ELF-1 (cell line): ENCODE results near the gene ACTBL2.
"Not testable (repeated sequence)": the region's sequence is repeated elsewhere in the genome, so short reads cannot be mapped to it uniquely, and the experiment has no call there.

Source experiments
- DNase-seq: peaks from one replicate; pipeline ENCODE4 v3.0.0-alpha.2; 2016; ENCODE audit warnings: low read depth, low spot score

The ACTBL2 gene

GRCh38 chr5:57494104-57495098 lies 11.8 kb upstream of the ACTBL2 start:
- DNase-seq: peak; percentile 71

GRCh38 chr5:57493034-57493433 lies 10.4 kb upstream of the ACTBL2 start:
- no peak for DNase-seq

DNA sequence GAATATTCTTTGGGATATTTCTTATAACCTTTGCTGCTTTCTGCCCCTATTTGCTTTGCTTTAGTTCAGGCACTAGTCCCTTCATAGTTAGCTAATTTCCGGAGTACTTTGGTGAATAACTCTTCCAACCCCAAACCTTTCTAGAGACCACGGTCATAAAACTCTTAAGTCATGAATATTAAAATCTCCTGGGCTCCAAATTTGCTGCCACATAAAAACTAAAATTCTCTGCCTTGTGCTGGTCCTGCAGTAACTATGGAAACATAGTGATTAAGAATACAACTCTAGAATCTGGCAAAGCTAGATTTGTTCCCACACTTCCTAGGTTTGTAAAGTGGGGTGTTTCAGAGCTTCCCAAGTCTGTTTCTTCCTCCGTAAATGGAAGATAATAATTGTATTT lies 10.0 kb upstream of the ACTBL2 start:
- DNase-seq: no peak

- DNase-seq: no peak
These were observed 8.9 kb upstream of the ACTBL2 start for GRCh38 chr5:57491369-57491965.

GRCh38 chr5:57488215-57488955 lies 5.8 kb upstream of the ACTBL2 start:
- DNase-seq: peak; percentile 34

DNA sequence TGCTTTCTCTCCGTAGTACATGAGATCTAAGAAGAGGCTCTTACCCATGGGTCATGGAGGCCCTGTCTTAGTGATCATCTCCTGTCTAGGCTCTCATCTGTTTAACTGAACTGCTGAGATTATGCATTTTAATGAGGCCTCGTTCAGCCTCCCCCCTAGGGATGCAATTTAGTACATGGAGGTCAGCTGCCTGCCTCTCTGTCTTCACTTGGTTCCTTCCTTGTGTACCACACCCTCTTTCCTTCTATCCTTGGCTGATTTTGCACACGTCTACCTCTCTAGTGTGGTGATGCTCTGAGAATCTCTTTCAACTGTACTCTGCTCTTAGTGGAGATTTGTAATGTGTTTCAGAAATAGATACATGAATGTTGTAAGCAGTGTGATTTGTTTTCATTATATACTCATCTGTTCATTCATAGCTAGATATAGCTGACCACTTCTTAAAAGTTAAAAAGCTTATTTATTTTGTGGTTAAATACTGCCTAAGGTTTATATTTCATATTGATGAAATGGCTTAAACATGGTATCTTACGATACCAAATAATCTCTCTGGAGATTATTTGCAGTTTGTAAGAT lies 3.5 kb upstream of the ACTBL2 start:
- DNase-seq: no peak

GRCh38 chr5:57478826-57479225 lies 3.8 kb downstream of the ACTBL2 start:
- no peak for DNase-seq

DNA sequence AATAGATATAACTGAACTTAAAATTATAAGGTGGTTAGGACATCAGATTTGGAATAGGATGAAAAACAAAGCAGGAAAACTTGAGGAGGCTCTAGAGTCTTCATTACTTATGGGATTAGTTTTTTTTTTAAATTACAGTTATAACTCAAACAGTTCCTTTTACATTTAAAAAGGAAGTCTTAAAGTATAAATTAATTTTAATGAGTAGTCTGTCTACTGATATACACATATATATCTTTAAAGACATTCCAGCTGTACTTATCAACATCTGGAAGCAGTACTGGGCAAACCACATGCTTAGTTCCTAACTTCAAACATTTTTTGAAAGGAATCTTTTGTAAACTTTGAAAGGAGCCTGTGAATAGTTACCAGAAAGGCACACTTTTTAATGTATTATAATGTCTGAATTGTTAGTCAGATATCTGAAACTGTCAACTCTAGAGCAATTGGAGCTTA lies 6.0 kb downstream of the ACTBL2 start:
- DNase-seq: no peak

GRCh38 chr5:57470339-57470738 lies 12.3 kb downstream of the ACTBL2 start:
- DNase-seq: no peak

GRCh38 chr5:57468481-57469163 lies 14.0 kb downstream of the ACTBL2 start:
- DNase-seq: no peak

DNA sequence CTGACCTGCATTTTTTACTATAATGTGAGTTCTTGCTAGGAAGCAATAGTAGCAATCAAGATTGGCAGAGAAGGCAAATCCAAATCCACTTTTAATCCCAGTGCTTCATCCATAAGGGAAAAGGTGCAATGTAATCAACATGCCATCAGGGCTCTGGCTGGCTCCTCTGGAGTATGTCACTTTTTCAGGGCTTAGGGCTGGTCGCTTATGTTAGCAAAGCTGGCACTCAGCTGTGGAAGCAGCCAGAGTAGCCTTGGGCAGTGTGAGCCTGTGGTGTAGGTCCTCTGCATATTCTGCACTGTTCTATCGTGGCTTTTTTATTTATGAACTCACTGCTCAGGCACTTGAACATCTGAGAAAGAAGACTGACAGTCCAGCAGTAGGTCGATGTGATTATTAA lies 16.1 kb downstream of the ACTBL2 start:
- no peak for DNase-seq

- DNase-seq: not testable (repeated sequence)
These were observed 22.6 kb downstream of the ACTBL2 start for GRCh38 chr5:57460056-57460455.

DNA sequence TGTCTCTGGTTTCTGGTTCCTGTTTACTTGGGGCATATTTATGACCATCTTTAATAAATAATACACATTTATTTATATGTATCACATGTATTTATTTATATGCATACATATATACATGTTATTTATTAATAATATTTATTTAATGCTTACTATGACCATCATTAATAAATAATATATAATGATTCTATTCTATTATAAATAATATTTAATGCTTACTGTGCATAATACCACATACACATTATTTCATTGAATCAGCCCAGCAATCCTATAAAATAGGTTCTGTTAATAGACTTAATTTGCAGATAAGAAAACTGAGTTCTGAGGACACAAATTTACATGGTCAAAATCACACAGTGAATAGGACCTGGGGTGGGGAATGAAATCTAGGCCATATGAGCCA lies 24.2 kb downstream of the ACTBL2 start:
- no peak for DNase-seq

GRCh38 chr5:57456531-57457135 lies 26.0 kb downstream of the ACTBL2 start:
- no peak for DNase-seq

DNA sequence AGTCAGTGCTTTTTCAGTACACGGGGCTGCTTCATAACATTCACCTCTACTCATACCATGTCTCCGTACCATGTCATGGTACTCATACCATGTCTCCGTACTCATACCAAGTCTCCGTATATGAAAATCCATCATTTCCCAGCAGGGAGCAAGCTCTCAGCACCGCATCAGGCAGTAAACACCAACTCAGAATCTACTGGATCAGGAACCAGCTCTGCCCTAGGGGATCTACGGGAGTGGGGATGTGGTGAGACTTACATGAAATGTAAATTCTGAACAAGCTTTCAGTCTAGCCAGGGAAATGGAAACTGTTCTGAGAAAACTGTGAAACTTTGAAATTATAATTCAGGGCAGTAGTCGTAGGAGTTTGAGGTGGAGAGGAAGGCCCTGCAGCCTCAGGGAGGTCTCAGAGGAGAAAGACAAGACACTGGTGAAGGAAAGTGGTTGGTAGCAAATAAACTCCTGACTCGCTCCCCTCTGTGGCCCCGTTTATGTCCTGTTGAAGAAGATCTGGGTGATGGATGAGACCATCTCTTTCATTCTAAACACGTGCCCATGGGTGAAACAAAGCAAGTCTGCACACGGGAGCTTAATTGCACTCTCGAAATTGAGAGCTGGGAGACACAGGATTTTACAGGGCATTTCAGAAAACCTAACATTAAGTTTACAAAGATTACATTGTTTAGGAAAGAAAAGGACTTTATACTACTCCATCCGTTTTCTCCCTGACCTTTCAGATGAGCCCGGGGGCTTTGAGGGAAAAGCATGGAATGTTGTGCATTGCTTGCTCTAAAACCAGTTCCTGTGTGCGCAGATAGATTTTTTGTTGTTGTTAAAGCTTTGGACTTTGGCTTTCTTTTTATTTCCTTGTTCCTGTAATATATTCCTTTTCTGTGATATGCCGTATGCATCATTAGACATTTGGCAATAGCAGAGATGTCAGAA lies 26.8 kb downstream of the ACTBL2 start:
- DNase-seq: no peak

- no peak for DNase-seq
These were observed 27.7 kb downstream of the ACTBL2 start for GRCh38 chr5:57454896-57455295.

DNA sequence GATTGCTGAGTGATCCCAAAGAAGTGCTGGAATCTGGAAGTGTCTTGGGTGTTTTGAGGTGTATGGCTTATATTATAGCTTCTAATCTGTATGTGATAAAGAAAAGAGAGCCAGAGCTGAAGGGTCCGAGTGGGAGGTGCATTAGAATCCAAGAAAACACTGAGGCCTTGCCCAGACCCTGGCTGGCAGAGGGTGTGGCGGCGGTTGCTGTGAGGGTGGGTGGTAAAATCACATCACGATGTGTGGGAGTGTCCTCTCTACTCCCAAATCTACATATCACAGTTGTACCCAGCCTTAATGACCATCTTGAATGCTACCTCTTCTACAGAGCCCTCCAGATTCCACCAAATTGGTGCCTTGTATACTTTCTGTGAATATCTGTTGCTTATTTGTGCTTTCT lies 28.9 kb downstream of the ACTBL2 start:
- DNase-seq: no peak

DNA sequence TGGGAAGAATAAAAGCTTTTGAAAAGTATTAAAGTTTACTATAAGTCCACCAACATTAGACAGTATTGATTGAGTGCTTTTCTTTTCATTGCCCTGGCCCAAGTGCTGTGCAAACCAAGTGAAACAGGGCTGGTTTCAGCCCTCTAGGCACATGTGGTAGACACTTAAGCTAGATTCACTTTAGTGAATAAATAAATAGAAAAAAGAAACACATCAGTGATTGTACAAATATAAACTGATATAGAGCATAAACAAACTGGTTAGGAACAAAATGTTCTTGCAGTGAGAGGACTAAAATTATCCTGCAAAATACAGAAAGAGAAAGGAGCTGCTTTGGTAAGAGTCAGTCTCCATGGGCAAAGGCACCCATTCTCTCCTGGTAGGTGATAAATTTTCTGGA lies 29.7 kb downstream of the ACTBL2 start:
- no peak for DNase-seq

DNA sequence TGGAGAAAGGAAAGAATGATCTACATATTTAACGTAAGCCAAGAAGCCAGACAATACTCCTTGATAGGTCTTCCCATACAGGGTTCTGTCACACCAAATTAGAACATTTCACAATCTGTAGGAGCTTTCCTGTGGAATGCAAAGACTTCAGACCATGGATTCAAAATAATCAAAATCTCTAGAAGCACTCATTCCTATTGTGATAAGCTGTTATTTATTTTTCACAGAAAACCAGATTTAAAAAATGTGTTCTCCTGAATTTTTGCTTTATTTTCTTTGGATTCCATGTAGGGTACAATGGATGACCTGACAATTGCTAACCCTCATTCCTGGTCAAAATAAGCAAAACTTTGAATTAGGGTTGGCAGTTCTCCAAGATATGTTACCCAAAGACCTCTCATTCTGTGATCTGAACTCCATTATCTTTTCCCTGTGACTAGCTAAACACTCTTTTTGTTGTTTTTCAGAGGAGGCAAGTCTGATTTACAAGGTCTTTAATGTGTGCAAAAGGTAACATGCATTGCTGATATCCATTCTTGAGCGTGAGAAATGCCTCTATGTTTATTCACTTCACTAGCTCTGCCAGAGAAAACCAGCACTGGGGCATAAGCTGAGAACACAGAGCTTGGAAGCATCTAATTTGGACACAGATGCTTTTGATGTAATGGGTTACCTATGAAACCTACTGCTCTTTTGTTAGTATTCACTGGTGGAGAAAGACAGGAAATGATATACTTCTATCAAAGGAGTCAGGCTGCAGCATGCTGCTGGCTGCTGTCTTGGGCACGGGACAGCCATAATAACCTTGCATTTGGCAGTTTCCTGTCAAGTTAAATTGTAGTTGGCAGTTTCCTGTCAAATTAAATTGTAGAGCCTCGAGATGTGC lies 31.4 kb downstream of the ACTBL2 start:
- DNase-seq: no peak
